Measurements from ENCODE around the gene TRIM36.

- TF ChIP-seq POLR2A (IDR thresholded peaks at IDR 0.05) (no peak), CTCF (IDR thresholded peaks at IDR 0.05) (no peak)
Observed at GRCh38 chr5:115194676-115195075, 25.0 kb upstream of the TRIM36 start.
